DND-41 (cell line): ENCODE measurements around the gene ERC1.

Source experiments
- ATAC-seq: fragments of 200-7000 bp; cut with Tn5 transposase; 3 replicates; pipeline ENCODE4 v1.9.1; 2021; ENCODE audit warnings: low read depth; ENCODE audit not compliant: insufficient read depth
- DNase-seq: peaks from one replicate; pipeline ENCODE4 v3.0.0-alpha.2; 2020
- H2AFZ ChIP-seq: 2 replicates; pipeline ENCODE4 v1.6.0; 2012; ENCODE audit warnings: low read depth, low read length
- H3K27ac ChIP-seq: 2 replicates; pipeline ENCODE4 v1.5.1; 2012; ENCODE audit warnings: low read length, inconsistent platforms
- H3K27me3 ChIP-seq: fragments of 200-600 bp; sonication (generic); 2 replicates; pipeline ENCODE4 v1.6.0; 2012; ENCODE audit warnings: low read length, mild to moderate bottlenecking, inconsistent platforms; ENCODE audit not compliant: insufficient read depth, poor library complexity
- H3K36me3 ChIP-seq: 2 replicates; pipeline ENCODE4 v1.5.1; 2012; ENCODE audit warnings: low read length, inconsistent platforms; ENCODE audit not compliant: insufficient read depth
- H3K4me1 ChIP-seq: 2 replicates; pipeline ENCODE4 v1.5.1; 2012; ENCODE audit warnings: mild to moderate bottlenecking, low read length; ENCODE audit not compliant: insufficient read depth
- H3K4me2 ChIP-seq: 2 replicates; pipeline ENCODE4 v1.6.0; 2012; ENCODE audit warnings: mild to moderate bottlenecking, moderate library complexity, low read length, inconsistent platforms; ENCODE audit not compliant: insufficient read depth
- H3K4me3 ChIP-seq, 2 experiments: fragments of 200-600 bp in 1 of 2; shearing (Covaris generic) in 1 of 2; 2 replicates each; pipeline ENCODE4 v1.5.1; 2012 to 2016; ENCODE audit warnings: inconsistent platforms in 2 of 2, low read length in 2 of 2, mild to moderate bottlenecking in 2 of 2, low read depth in 1 of 2, moderate library complexity in 1 of 2
- H3K79me2 ChIP-seq: 2 replicates; pipeline ENCODE4 v1.6.0; 2012; ENCODE audit warnings: low read length, inconsistent platforms; ENCODE audit not compliant: insufficient read depth
- H3K9ac ChIP-seq: 2 replicates; pipeline ENCODE4 v1.6.0; 2012; ENCODE audit warnings: low read depth, mild to moderate bottlenecking, inconsistent platforms, low read length, moderate library complexity
- H3K9me3 ChIP-seq: 2 replicates; pipeline ENCODE4 v1.5.1; 2012; ENCODE audit warnings: low read length, moderate library complexity, mild to moderate bottlenecking, inconsistent platforms; ENCODE audit not compliant: insufficient read depth, severe bottlenecking
- H4K20me1 ChIP-seq: 2 replicates; pipeline ENCODE4 v1.6.0; 2012; ENCODE audit warnings: low read length; ENCODE audit not compliant: insufficient read depth
- CTCF ChIP-seq: IDR thresholded peaks from 2 replicates; pipeline ENCODE4 v1.5.1; 2012; ENCODE audit warnings: borderline replicate concordance, low read length, moderate library complexity, mild to moderate bottlenecking; ENCODE audit not compliant: poor library complexity, severe bottlenecking; ENCODE audit errors: extremely low read depth
- EZH2 ChIP-seq: IDR thresholded peaks from 3 replicates; pipeline ENCODE4 v1.6.1; 2012; ENCODE audit warnings: borderline replicate concordance, low read depth, mild to moderate bottlenecking, moderate library complexity, low read length, inconsistent platforms; ENCODE audit not compliant: severe bottlenecking

The ERC1 gene

GRCh38 chr12:1435456-1435855, 444.4 kb downstream of the ERC1 start:
- Histone ChIP-seq H2AFZ (no peak overlapping the region), H3K27me3 (no peaks in the 10 kb centered on the region), H3K4me2 (no peak overlapping the region), H3K9me3 (no peaks in the 10 kb centered on the region), H3K36me3 (no peaks in the 10 kb centered on the region), H3K4me3 (no peak overlapping the region), H3K27ac (no peak overlapping the region), H3K9ac (no peak overlapping the region), H3K79me2 (no peaks in the 10 kb centered on the region), H4K20me1 (no peaks in the 10 kb centered on the region), H3K4me1 (no peaks in the 10 kb centered on the region)
- DNase-seq (no peak), ATAC-seq (no peak)
- no peak for TF ChIP-seq CTCF
- TF ChIP-seq EZH2 = no peak

- Histone ChIP-seq H3K4me3 (no peak overlapping the region), H3K79me2 (no peaks in the 10 kb centered on the region), H3K27ac (no peak overlapping the region), H3K27me3 (no peaks in the 10 kb centered on the region), H3K4me2 (no peak overlapping the region), H3K9me3 (no peaks in the 10 kb centered on the region), H3K4me1 (no peaks in the 10 kb centered on the region), H3K9ac (no peak overlapping the region), H4K20me1 (no peaks in the 10 kb centered on the region), H2AFZ (no peak overlapping the region), H3K36me3 (no peaks in the 10 kb centered on the region)
- TF ChIP-seq EZH2 (no peak), CTCF (no peak)
- DNase-seq (no peak), ATAC-seq (no peak)
Measured at GRCh38 chr12:1436015-1436414, 445.0 kb downstream of the ERC1 start.

- H3K9ac ChIP-seq = no peak overlapping the region
- no peaks in the 10 kb centered on the region for H3K9me3 ChIP-seq
- no peak overlapping the region for H2AFZ ChIP-seq
- ATAC-seq = no peak
- no peaks in the 10 kb centered on the region for H4K20me1 ChIP-seq
- TF ChIP-seq EZH2 (no peak), CTCF (no peak)
- H3K27ac ChIP-seq = no peak overlapping the region
- H3K4me3 ChIP-seq = no peak overlapping the region
- no peaks in the 10 kb centered on the region for H3K4me1 ChIP-seq
- no peaks in the 10 kb centered on the region for H3K27me3 ChIP-seq
- H3K79me2 ChIP-seq = no peaks in the 10 kb centered on the region
- H3K4me2 ChIP-seq = no peak overlapping the region
- no peaks in the 10 kb centered on the region for H3K36me3 ChIP-seq
- DNase-seq = no peak
Measured at GRCh38 chr12:1436981-1437380, 446.0 kb downstream of the ERC1 start.

GRCh38 chr12:1439201-1439600, 448.2 kb downstream of the ERC1 start:
- Histone ChIP-seq H3K4me3 (no peak overlapping the region), H3K9ac (no peak overlapping the region), H3K9me3 (no peaks in the 10 kb centered on the region), H4K20me1 (no peaks in the 10 kb centered on the region), H3K4me1 (no peaks in the 10 kb centered on the region), H3K36me3 (no peaks in the 10 kb centered on the region), H3K4me2 (no peak overlapping the region), H2AFZ (no peak overlapping the region), H3K79me2 (no peaks in the 10 kb centered on the region), H3K27ac (no peak overlapping the region), H3K27me3 (no peaks in the 10 kb centered on the region)
- ATAC-seq = no peak
- TF ChIP-seq EZH2 (no peak), CTCF (no peak)
- DNase-seq = no peak
